ENCODE results near the gene RBM5. TPM values are rescaled to one million over a fixed set of nuclear protein-coding genes. Genes with fewer than 3 reads are reported as not detected.

RBM5 gene
- total RNA-seq, 4 donors from 2014 or later, result 131 to 244 (median 138) TPM

- intact Hi-C loops (cut with DNase I; ENCODE audit: low total_unique reads), result no loop called here
- H3K4me3 ChIP-seq (ENCODE audit: low read depth, poor library complexity, severe bottlenecking), result no peak overlapping the region
- TF ChIP-seq, protein P1, sequence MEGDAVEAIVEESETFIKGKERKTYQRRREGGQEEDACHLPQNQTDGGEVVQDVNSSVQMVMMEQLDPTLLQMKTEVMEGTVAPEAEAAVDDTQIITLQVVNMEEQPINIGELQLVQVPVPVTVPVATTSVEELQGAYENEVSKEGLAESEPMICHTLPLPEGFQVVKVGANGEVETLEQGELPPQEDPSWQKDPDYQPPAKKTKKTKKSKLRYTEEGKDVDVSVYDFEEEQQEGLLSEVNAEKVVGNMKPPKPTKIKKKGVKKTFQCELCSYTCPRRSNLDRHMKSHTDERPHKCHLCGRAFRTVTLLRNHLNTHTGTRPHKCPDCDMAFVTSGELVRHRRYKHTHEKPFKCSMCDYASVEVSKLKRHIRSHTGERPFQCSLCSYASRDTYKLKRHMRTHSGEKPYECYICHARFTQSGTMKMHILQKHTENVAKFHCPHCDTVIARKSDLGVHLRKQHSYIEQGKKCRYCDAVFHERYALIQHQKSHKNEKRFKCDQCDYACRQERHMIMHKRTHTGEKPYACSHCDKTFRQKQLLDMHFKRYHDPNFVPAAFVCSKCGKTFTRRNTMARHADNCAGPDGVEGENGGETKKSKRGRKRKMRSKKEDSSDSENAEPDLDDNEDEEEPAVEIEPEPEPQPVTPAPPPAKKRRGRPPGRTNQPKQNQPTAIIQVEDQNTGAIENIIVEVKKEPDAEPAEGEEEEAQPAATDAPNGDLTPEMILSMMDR (IDR thresholded peaks at IDR 0.05), result no peak
- TF ChIP-seq POLR2A (IDR thresholded peaks at IDR 0.05), result no peak
- DNase-seq (ENCODE audit: low spot score in 2 of 2), result no peak
- WGBS, 2 donors, result 87 to 94% methylated on average over 3 of the region's 3 CpGs
These were observed 23.7 kb downstream of the RBM5 start for GRCh38 chr3:50112462-50112861.

DNA sequence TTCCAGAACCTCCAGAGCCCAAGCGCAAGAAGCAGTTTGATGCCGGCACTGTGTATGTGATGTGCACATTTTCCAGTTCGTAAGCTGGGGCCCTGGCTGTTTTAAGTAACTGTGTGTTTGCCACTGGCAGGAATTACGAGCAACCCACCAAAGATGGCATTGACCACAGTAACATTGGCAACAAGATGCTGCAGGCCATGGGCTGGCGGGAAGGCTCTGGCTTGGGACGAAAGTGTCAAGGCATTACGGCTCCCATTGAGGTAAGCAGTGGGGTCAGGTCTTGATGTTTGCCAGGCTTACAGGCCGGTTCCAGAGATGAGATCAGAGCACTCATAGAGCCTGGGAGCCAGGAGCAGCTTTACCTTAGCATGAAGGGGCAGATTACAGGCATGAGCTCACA is 28.4 kb downstream of the RBM5 start:
- 88 to 89% methylated on average over 8 of the region's 8 CpGs for WGBS, 2 donors
- intact Hi-C loops (cut with DNase I; ENCODE audit: low total_unique reads), result no loop called here

DNA sequence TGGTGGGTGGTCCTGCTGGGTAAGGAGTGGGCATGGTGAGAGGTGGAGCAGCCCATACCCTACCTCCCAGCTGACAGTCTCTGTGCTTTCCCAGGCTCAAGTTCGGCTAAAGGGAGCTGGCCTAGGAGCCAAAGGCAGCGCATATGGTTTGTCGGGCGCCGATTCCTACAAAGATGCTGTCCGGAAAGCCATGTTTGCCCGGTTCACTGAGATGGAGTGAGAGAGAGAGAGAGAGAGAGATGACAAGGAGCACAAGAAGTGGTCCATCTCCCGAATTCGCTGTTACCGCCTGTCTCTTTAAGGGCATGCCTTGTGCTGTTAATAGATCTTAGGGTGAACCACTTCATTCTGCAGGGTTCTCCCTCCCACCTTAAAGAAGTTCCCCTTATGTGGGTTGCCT is 29.5 kb downstream of the RBM5 start:
- DNase-seq (ENCODE audit: low spot score in 2 of 2), result no peak
- intact Hi-C loops (cut with DNase I; ENCODE audit: low total_unique reads), result no loop called here
- TF ChIP-seq, protein P1 (IDR thresholded peaks at IDR 0.05), result no peak
- 86 to 87% methylated on average over 10 of the region's 10 CpGs for WGBS, 2 donors
- no peak overlapping the region for H3K4me3 ChIP-seq (ENCODE audit: low read depth, poor library complexity, severe bottlenecking)

More for the DNA sequence above, 28.4 kb downstream of the RBM5 start:
- no peak overlapping the region for H3K4me3 ChIP-seq (ENCODE audit: low read depth, poor library complexity, severe bottlenecking)
- TF ChIP-seq, protein P1 (IDR thresholded peaks at IDR 0.05), result no peak
- TF ChIP-seq POLR2A (IDR thresholded peaks at IDR 0.05), result no peak
- no peak for DNase-seq (ENCODE audit: low spot score in 2 of 2)

GRCh38 chr3:50119786-50120185 is 31.1 kb downstream of the RBM5 start:
- WGBS, 2 donors, result 73 to 82% methylated on average over 3 of the region's 3 CpGs
- intact Hi-C loops (cut with DNase I; ENCODE audit: low total_unique reads), result loop anchor here (2.0 to 10.0 kb wide), 2 partner anchors 69 to 155 kb away; partner anchors contain the start of gene LSMEM2
- no peak overlapping the region for H3K4me3 ChIP-seq (ENCODE audit: low read depth, poor library complexity, severe bottlenecking)
- no peak for DNase-seq (ENCODE audit: low spot score in 2 of 2)
- TF ChIP-seq POLR2A (IDR thresholded peaks at IDR 0.05), result no peak
- TF ChIP-seq, protein P1 (IDR thresholded peaks at IDR 0.05), result no peak

- WGBS, 2 donors, result 75 to 80% methylated on average over 10 of the region's 10 CpGs
- DNase-seq (ENCODE audit: low spot score in 2 of 2), result no peak
- intact Hi-C loops (cut with DNase I; ENCODE audit: low total_unique reads), result loop anchor here (2.0 to 10.0 kb wide), 2 partner anchors 68 to 154 kb away; partner anchors contain the start of gene LSMEM2
- H3K4me3 ChIP-seq (ENCODE audit: low read depth, poor library complexity, severe bottlenecking), result no peak overlapping the region
- TF ChIP-seq, protein P1 (IDR thresholded peaks at IDR 0.05), result no peak
- TF ChIP-seq POLR2A (IDR thresholded peaks at IDR 0.05), result no peak
These were observed 31.8 kb downstream of the RBM5 start for GRCh38 chr3:50120364-50121071.

All from lower leg skin (tissue), 4 donors.